GM18907 (cell line): ENCODE data around the gene CXCL17.
"Not testable (repeated sequence)": the region's sequence is repeated elsewhere in the genome, so short reads cannot be mapped to it uniquely, and the experiment has no call there.

Source experiments
- ATAC-seq: cut with Tn5 transposase; IDR thresholded peaks from one replicate; pipeline ENCODE4 v1.9.1; 2021; ENCODE audit warnings: mild to moderate bottlenecking, moderate library complexity; ENCODE audit not compliant: unreplicated experiment

The CXCL17 gene, protein sequence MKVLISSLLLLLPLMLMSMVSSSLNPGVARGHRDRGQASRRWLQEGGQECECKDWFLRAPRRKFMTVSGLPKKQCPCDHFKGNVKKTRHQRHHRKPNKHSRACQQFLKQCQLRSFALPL

DNA sequence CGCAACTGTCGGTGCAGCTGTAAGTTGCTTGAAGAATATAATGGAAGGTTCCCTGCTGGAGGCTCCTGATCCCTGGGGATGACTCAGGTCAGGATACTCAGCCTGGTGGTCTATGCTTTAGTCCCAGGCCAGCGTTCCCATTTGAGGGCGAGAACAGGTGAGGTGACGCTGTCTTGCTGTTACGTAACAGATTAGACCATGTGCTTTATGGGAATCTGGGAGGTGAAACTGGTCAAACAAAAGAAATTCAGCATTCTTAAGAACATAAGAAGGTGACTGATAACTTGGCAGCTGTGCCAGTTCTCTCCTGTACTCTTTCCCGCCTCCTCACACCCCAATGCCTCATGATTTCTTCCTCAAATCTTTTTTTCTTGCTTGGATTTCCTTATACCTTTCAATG is at the start of gene CXCL17:
CXCL17 (minus strand) TSS at position 114 of the 400 bp plus-strand sequence. CDS start 114 bp downstream, outside the sequence.
- no peak for ATAC-seq

DNA sequence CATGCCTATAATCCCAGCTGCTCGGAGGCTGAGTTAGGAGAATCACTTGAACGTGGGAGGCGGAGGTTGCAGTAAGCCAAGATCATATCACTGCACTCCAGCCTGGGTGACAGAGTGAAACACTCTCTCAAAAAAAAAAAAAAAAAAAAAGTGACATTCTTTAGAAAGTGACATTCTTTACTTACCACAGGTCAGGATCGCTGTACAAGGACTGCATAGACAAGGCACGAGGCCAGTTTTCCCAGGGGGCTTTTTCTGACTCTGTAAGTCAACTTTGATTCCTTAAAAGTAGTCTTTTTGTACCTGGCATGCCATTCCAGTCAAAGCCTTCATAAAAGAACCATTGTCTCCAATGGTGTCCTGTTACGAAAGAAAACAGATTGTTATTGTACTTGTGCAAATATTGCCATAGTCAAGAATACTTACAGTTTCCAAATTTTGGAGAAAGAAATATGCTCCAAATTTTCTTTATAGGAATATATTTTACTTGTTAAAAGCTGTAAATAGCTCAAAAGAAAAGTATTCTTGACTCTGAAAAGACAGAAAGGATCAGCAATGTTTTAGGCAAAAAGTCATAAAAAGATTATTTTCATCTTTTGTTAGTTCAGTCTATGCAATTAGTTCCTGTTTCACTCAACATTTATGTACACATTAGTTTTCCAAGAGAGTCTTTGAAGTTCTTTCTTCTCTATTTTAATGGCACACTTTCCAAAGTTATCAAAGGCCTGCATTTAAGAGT is 46.2 kb upstream of the CXCL17 start:
- ATAC-seq: no peak

DNA sequence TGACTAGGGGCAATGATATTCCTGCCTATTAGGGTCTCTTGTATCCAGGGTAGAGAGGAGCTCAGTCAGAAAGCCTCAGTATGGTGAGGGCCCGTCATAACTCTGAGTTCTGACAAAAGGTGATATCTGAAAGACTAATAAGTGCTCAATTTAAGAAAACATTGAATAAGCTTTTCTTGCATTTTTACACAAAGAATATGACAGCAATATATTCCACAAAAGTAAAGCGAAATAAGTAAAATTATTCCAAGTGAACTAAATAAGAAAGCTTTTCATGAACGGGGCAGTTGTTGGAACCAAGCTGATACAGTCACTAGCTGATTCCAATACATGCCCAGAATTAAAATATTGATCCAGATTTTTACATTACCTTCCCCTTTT is 45.0 kb upstream of the CXCL17 start:
- ATAC-seq: no peak

DNA sequence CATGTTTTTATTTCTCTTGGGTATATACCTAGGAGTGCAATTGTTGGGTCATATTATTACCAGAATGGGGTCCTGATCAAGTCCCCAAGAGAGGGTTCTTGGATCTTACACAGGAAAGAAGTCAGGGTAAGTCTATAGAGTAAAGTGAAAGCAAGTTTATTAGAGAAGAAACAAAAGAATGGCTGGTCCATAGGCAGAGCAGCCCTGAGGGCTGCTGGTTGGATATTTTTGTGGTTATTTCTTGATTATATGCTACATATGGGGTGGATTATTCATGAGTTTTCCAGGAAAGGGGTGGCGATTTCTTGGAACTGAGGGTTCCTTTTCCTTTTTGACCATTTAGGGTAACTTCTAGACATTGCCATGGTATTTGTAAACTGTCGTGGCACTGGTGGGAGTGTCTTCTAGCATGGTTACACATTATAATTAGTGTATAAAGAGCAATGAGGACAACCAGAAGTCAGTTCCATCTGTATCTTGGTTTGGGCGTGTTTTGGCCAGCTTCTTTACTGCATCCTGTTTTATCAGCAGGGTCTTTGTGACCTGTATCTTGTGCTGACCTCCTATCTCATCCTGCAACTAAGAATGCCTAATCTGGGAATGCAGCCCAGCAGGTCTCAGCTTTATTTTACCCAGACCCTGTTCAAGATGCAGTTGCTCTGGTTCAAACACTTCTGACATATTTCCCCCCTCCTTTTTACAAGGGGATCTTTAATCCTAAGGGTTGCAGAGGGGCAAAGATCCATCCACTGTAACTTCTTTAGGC is 44.5 kb upstream of the CXCL17 start:
- no peak for ATAC-seq

DNA sequence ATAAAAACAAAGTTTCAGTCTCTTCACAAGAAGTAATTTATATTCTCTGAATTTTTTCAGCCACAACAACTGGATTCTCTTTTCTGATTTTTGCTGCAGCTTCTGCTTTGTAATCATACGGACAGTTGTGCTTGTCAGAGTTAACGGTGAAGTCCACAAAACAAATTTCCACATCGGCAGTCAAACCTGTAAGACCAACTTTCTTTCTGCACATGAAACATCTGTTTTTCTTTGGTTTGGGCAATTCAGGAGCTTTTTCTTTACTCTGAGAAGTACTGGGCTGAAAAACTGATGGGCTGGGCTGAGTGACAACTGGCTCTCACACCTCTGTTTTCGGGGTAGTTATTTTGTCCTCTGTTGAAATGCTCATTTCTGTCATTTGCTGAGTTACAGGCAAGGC is 42.3 kb upstream of the CXCL17 start:
- not testable (repeated sequence) for ATAC-seq

DNA sequence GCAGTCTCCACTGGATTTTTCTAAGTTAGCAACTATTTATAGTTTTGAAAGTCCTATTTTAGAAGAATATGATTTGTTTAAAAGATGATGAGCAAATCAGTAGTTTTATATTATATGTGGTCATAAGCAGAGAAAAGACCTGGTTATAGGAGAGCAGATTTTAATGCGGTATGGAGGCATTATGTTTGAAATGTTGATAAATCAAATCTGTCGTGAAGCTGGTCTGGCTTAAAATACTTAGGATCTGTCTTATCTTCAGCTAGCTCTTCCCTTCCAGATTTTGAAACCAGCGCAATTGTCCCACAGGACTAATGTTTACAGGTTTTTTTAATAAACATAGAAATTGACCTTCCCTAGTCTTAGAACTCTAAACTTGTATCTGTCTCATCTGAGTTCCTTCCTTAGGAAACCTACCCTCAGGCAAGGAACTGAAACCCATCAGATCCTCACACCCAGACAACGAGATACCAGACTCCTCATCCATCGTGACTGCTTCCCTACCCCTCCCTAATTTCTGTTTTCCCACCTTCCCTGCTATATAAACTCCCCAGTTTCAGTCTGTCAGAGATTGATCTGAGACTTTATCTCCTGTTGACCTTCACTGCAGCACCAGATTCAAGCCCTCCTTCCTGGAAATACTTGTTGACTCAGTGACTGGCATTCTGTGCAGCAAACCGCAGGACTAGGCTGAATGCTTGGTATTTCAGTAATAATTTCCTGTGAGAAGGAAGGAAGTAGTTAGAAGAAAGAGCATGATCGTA is 37.8 kb upstream of the CXCL17 start:
- no peak for ATAC-seq

DNA sequence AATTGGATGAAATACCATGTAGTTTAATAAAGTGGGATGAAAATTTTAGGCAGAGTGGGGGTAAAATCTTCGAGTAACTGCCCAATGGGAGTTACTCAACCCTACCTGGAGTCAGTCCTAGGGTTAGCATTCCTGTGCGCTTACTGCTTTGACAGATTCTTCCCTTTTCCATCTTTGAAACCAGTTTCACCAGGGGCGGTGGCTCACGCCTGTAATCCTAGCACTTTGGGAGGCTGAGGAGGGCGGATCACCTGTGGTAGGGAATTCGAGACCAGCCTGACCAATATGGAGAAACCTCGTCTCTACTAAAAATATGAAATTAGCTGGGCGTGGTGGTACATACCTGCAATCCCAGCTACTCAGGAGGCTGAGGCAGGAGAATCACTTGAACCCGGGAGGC is 37.0 kb upstream of the CXCL17 start:
- no peak for ATAC-seq

DNA sequence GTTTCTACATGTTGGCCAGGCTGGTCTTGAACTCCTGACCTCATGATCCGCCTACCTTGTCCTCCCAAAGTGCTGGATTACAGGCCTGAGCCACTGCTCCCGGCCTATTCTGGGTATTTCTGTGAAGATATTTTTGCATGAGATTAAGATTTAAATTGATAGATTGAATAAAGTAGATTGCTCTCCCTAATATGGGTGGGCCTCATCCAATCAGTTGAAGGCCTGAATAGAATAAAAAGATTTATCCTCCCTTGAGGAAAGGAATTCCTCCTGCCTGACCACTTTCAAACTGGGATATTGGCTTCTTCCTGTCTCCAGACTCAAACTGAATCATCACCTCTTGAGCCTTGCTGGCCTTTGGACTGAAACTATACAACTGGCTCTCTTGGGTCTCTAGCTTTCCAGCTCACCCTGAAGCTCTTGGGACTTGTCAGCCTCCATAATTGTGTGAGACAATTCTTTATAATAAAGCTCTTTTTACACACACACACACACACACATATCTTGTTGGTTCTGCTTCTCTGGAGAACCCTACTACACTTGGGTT is 36.1 kb upstream of the CXCL17 start:
- no peak for ATAC-seq

DNA sequence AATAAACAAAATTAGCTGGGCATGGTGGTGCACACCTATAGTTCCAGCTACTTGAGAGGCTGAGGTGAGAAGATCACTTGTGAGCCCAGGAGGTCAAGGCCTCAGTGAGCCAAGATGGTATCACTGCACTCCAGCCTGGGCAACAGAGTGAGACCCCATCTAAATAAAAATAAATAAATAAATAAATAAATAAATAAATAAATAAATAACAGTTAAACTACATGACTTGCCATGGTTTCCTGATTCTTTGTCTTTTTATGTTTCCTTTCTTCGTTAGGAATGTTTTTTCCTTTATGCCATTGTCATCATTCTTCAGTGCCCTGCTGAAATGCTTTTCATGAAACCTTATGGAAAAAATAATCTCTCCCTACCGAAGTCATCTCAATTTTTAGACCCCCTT is 35.2 kb upstream of the CXCL17 start:
- no peak for ATAC-seq

DNA sequence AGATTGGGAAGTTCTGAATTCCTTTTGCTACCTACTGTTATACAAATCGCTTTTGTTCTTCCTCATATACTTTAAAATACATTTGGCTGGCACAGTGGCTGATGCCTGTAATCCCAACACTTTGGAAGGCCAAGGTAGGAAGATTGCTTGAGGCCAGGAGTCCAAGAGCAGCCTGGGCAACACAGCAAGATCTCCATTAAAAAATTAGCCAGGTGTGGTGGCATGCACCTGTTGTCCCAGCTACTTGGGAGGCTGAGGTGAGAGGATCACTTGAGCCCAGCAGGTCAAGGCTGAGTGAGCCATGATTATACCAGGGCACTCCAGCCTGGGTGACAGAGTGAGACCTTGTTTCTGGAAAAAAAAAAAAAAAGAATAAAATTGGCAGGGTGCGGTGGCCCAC is 34.4 kb upstream of the CXCL17 start:
- no peak for ATAC-seq

DNA sequence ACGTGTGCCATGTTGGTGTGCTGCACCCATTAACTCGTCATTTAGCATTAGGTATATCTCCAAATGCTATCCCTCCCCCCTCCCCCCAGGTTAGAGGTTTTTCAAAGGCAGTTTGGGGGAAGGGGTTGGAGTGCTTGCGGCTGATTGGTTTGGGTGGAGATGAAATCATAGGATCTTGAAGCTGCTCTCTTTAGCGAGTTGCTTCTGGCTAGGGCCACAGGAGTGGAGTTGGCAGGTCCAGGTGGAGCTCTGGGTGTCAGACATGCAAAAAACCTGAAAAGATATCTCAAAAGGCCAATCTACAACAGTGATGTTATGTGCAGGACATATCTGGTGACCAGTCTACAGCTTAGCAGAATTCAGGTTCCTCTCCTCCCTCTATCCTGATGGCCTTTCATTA is 32.6 kb upstream of the CXCL17 start:
- ATAC-seq: no peak

DNA sequence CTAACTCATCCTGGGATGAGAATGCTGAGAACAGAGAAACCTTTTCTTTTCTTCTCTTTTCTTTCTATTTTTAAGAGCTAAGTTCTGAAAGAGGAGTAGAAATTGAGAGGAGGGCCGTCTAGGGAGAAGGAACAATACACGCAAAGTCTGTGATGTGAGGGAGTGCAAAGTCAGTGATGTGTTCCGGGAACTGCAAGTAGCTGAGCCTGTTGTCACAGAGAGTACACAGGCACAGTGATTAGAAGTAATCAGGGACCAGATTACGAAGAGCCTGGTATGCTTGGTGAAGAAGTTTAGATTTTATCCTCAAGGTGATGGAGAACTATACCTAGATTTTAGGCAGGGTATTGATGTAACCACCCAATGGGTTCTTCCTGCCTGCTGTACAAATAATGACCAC is 32.0 kb upstream of the CXCL17 start:
- no peak for ATAC-seq

DNA sequence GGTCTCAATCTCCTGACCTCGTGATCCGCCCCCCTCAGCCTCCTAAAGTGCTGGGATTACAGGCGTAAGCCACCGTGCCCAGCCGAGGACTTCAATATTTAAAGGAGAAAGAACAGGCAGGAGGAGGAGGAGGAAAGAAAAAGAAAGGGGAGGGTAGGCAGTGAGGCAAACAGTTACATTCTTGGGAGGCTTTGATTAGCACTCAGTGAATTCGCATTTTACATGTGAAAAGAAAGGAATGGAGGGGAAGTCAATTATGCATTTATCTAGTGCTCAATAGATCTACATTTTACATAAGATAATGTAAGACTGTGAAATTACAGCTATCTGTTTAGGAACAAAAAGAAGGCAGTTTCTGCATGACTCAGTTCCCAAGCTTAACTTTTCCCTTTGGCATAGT is 30.9 kb upstream of the CXCL17 start:
- ATAC-seq: no peak

DNA sequence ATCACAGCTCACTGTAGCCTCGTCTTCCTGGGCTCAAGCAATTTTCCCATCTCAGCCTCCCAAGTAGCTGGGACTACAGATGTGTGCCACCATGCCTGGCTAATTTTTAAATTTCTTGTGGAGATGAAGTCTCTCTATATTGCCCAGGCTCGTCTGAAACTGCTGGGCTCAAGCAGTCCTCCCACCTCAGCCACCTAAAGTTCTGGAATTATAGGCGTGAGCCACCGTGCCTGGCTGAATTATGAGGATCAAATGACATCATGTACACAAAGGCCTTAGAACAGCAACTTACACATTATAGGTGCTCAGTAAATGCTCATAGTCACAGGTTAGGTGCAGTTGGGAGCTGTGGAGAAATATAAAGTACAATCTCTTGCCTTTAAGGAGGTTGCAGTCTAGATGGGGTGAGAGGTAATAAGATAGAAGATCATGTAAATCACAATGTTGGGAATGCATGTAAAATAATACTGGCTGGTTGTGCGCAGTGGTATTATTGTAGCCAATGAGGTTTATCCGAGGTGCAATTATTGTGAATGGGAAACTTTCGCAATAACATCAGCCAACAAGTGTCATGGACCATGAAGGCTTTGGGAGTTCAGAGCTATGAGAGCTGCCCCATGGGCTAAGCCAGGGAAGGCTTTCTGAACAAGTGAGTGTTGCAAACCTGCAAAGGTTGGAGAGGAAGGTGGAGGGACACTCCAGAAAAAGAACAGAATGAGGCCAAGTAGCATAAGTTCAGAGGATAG is 29.8 kb upstream of the CXCL17 start:
- no peak for ATAC-seq

DNA sequence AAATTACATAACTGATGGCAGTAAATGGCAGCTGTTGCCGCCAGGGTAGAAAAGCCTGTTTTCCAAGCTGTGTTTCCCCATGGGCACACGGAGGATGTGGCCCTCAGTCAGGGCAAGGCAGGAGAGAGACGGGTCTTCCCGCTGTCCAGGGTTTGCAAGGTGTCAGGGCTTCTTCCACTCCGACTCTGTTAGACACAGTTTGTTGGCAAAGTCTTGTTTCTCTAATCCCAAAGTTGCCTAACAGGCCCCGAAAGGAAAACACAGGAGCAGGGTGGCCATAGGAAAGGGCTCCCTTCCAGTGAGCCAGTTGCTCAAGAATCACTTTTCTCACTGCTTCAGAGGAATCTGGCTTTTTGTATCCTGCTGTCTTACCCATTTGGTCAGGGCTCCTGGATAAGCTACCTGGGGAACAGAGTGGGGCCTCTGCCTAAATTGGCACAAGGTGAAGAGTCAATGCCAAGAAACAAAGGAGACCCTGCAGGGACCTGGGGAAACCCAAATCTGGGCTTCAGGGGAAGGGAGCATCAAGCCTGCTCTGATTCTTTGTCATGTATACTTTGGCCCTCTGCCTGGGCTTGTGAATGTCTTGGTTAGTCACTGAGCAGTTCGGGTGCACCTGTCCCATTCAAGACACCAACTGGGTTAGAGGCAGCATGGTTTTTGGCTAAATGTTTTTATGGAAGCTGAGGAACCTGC is 29.0 kb upstream of the CXCL17 start:
- no peak for ATAC-seq

DNA sequence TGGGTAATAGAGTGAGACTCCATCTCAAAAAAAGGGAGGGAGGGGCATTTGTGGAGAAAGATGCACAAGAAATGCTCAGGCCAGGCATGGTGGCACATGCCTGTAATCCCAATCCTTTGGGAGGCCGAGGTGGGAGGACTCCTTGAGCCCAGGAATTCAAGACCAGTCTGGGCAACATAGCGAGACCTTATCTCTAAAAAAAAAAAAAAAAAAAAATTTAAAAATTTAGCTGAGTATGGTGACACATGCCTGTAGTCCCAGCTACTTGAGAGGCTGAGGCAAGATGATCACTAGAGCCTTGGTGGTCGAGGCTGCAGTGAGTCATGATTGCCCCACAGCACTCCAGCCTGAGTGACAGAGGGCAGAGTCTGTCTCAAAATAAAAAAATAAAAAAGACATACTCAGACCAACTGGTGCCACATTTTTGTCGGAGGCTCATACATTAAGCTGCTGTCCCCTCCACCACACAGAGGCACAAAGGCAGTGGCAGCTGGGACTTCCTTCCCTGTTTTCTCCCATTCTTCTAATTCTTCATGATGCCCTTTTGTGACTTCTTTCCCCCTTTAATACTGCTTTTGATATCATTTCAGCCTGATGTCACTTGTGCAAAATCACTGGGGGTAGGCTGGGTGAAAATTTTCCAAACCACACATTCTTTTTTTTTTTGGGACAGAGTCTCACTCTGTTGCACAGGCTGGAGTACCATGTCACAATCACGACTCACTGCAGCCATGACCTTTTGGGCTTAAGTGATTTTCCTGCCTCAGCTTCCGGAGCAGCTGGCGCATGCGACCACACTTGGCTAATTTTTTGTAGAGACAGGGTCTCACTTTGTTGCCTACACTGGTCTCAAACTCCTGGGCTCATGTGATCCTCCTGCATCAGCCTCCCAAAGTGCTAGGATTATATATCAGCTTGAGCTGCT is 26.8 kb upstream of the CXCL17 start:
- no peak for ATAC-seq

DNA sequence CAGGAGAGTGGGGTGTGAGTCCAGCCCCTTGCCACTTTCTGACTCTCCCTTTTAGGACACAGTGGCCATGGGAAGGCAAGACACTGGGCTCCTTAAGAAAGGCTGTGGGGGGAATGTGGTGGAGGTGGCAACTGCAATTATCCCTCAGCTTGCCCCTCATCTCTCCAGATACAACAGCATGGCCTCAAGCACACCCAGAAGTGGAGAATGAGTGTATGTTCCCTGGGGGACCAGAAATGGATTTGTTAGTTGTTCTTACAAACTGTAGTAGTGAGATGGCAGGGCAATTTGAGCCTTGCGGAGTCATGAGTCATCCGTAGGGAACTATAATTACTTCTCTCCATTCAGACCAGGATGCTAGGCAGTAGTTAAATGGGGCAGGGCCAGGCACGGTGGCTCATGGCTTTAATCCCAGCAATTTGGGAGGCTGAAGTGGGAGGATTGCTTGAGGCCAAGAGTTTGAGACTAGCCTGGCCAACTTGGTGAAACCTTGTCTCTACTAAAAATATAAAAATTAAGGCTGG is 25.6 kb upstream of the CXCL17 start:
- ATAC-seq: no peak

DNA sequence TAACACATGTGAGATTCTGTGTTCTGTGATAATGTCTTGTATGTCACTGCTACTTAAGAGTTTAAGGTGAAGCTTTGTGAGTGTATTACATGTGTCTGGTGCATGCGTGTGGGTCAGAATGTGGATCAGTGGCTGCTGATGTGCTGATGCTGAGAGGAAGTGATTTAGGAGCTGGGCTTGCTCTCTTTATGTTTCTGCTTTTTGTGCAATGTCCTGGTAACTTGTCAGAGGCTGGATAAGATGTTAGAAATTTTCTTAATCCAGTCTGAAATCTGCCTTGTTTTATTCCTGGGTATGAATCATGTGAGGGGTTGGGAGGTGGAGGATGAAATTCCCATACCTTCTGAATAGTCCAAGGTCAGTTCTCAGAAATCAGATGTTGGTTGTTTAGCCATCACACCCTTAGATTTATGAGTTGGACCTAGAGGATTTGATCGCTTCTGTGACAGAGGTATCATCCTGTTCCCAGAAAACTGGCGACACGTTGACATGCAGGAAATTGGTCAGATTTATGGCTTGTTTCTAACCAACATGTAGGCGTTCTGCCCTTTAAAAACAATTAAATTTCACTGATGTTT is 24.5 kb upstream of the CXCL17 start:
- no peak for ATAC-seq
